ENCODE data around the gene TSEN54.

TSEN54 gene

GRCh38 chr17:75493476-75494129 is 22.7 kb upstream of the TSEN54 start:
- Histone ChIP-seq H3K4me3 (replicated peaks; ENCODE audit: insufficient read depth, low read length) (no peak overlapping the region), H3K27me3 (ENCODE audit: insufficient read depth, poor library complexity, severe bottlenecking) (no peaks in the 10 kb centered on the region), H3K27ac (replicated peaks) (no peak overlapping the region)
- TF ChIP-seq SPI1 (IDR thresholded peaks at IDR 0.05; ENCODE audit: borderline replicate concordance, low read depth) (no peak), POLR2AphosphoS5 (IDR thresholded peaks at IDR 0.05; ENCODE audit: low read depth) (no peak), CTCF (IDR thresholded peaks at IDR 0.05; ENCODE audit: insufficient read depth, low read length) (no peak), GABPA (IDR thresholded peaks at IDR 0.05; ENCODE audit: low read depth) (no peak)
- no peak for DNase-seq (ENCODE audit: low read depth in 1 of 2, low spot score in 1 of 2)

GRCh38 chr17:75494326-75494877 is 21.9 kb upstream of the TSEN54 start:
- Histone ChIP-seq H3K27ac (replicated peaks) (no peak overlapping the region), H3K27me3 (ENCODE audit: insufficient read depth, poor library complexity, severe bottlenecking) (no peaks in the 10 kb centered on the region), H3K4me3 (replicated peaks; ENCODE audit: insufficient read depth, low read length) (no peak overlapping the region)
- no peak for DNase-seq (ENCODE audit: low read depth in 1 of 2, low spot score in 1 of 2)
- no peak for TF ChIP-seq CTCF (IDR thresholded peaks at IDR 0.05; ENCODE audit: insufficient read depth, low read length)
- no peak for TF ChIP-seq GABPA (IDR thresholded peaks at IDR 0.05; ENCODE audit: low read depth)
- no peak for TF ChIP-seq POLR2AphosphoS5 (IDR thresholded peaks at IDR 0.05; ENCODE audit: low read depth)
- TF ChIP-seq REST (IDR thresholded peaks at IDR 0.05; ENCODE audit: insufficient replicate concordance, low read depth) = no peak
- no peak for TF ChIP-seq SPI1 (IDR thresholded peaks at IDR 0.05; ENCODE audit: borderline replicate concordance, low read depth)

GRCh38 chr17:75496005-75496404 is 20.3 kb upstream of the TSEN54 start:
- Histone ChIP-seq H3K4me3 (replicated peaks; ENCODE audit: insufficient read depth, low read length) (no peak overlapping the region), H3K27ac (replicated peaks) (no peak overlapping the region), H3K27me3 (ENCODE audit: insufficient read depth, poor library complexity, severe bottlenecking) (no peaks in the 10 kb centered on the region)
- no peak for TF ChIP-seq REST (IDR thresholded peaks at IDR 0.05; ENCODE audit: insufficient replicate concordance, low read depth)
- no peak for DNase-seq (ENCODE audit: low read depth in 1 of 2, low spot score in 1 of 2)

GRCh38 chr17:75498039-75498725 is 18.1 kb upstream of the TSEN54 start:
- H3K4me3 ChIP-seq (replicated peaks; ENCODE audit: insufficient read depth, low read length) = no peak overlapping the region
- no peak for TF ChIP-seq SPI1 (IDR thresholded peaks at IDR 0.05; ENCODE audit: borderline replicate concordance, low read depth)
- no peak for TF ChIP-seq POLR2AphosphoS5 (IDR thresholded peaks at IDR 0.05; ENCODE audit: low read depth)
- TF ChIP-seq REST (IDR thresholded peaks at IDR 0.05; ENCODE audit: insufficient replicate concordance, low read depth) = no peak
- TF ChIP-seq GABPA (IDR thresholded peaks at IDR 0.05; ENCODE audit: low read depth) = no peak
- TF ChIP-seq CTCF (IDR thresholded peaks at IDR 0.05; ENCODE audit: insufficient read depth, low read length) = no peak
- peak in 1 of 2 experiments; percentile 52 for DNase-seq (ENCODE audit: low read depth in 1 of 2, low spot score in 1 of 2)
- no peaks in the 10 kb centered on the region for H3K27me3 ChIP-seq (ENCODE audit: insufficient read depth, poor library complexity, severe bottlenecking)
- H3K27ac ChIP-seq (replicated peaks) = peak overlapping the region; percentile 20
